GM19023 (cell line): ENCODE results near the gene IL10RA.
"Not testable (repeated sequence)": the region's sequence is repeated elsewhere in the genome, so short reads cannot be mapped to it uniquely, and the experiment has no call there.

Experiments
- ATAC-seq: cut with Tn5 transposase; IDR thresholded peaks from one replicate; pipeline ENCODE4 v1.9.1; 2021; ENCODE audit warnings: mild to moderate bottlenecking, moderate library complexity; ENCODE audit not compliant: unreplicated experiment

Gene IL10RA

DNA sequence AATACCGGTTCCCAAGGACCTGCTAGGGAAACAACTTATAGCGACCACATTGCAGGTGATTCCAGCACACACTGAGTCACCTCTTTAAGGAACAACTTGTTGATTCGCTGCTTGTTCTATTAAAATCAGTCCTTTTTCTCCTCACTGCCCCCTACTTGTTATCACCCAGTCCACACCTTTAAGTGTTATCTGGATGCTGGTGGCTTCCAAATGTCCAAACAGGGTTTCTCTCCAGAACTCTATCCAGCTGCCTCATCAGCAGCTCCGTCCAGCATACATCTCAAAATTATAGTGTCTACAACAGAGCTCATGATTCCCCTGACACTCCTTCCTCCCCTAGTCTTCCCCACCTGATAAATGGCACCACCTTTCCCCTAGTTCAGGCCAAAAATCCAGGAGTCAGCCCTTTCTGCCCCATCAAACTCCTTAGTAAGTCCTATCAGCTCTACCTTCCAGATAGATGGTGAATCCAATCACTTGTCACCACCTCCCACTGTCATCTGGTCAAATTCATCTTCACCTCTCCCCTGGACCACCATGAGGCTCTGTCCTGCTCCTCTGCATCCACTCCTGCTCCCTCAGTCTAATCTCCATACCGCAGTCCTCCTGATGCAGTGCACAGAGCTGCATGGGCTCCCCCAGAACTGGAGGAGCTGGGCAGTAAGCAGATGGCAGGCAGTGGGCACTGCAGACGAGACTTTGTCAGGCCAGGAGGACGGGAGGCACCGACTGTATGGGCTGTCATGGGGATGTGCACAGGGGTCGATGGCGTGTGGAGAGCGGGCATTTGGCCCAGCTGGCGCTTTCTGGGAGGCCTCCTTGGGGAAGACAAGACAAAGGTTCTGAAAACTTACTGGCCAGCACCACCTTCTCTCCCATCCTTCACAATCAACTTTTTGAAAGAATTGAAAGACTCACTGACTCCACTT is 19.3 kb downstream of the IL10RA start:
- ATAC-seq: no peak

GRCh38 chr11:118006153-118006534 is 19.9 kb downstream of the IL10RA start:
- ATAC-seq: no peak

DNA sequence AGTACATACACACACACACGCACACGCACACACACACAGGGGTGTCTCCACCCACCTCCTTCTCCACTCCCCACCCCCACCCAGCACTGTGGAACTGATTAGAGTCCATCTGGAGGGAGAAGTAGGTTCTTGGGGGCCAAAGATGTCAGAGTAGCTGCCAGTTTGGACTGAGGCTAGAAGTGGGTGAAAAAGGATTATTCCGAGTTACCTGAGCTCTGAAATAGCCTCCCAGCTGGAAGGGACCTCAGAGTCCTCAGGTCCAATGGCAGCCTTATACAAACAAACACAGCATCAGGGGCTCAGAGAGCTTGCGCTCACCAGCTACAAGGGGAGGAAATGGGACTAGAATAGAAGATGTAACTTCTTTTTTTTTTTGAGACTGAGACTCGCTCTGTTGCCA is 20.8 kb downstream of the IL10RA start:
- no peak for ATAC-seq

- not testable (repeated sequence) for ATAC-seq
These were observed 21.5 kb downstream of the IL10RA start for GRCh38 chr11:118007563-118008270.

GRCh38 chr11:118008271-118008911 is 22.2 kb downstream of the IL10RA start:
- ATAC-seq: no peak

GRCh38 chr11:118009864-118010737 is 23.9 kb downstream of the IL10RA start:
- no peak for ATAC-seq

GRCh38 chr11:118010738-118011461 is 24.7 kb downstream of the IL10RA start:
- peak; percentile 70 for ATAC-seq

DNA sequence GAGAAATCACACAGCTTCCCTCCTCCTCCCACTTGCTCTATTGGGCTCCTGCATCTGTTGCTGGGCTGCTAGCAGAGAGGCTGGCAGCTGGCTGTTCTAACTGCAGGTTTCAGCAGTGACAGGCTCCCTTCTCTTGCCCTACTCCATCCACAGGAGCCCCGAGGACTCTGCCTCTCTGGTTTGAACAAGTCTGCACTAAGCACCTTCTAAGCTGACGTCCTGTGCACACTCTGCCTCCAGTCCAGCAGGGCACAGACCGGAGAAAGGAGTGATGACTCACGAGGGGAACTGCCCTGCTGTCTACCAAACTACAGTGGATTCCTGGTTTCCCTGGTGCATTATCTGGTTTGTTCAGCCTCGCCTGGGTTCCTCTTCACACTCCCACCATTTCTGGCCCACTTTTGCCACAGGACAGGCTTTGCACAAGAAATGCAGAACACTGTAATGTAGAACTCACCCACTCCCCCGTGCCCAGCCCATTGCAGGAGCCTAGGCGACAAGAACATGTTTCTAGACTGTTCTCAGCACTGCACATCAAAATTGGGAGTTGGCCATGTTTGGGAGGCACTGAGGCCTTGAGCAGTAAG is 26.0 kb downstream of the IL10RA start:
- no peak for ATAC-seq

GRCh38 chr11:118014022-118014421 is 27.8 kb downstream of the IL10RA start:
- no peak for ATAC-seq

GRCh38 chr11:118015385-118015841 is 29.2 kb downstream of the IL10RA start:
- no peak for ATAC-seq

- ATAC-seq: no peak
These were observed 29.9 kb downstream of the IL10RA start for GRCh38 chr11:118016104-118016503.

- ATAC-seq: no peak
These were observed 30.9 kb downstream of the IL10RA start for GRCh38 chr11:118017111-118017510.

GRCh38 chr11:118017631-118018315 is 31.6 kb downstream of the IL10RA start:
- ATAC-seq: no peak

GRCh38 chr11:118018401-118018800 is 32.2 kb downstream of the IL10RA start:
- ATAC-seq: no peak

DNA sequence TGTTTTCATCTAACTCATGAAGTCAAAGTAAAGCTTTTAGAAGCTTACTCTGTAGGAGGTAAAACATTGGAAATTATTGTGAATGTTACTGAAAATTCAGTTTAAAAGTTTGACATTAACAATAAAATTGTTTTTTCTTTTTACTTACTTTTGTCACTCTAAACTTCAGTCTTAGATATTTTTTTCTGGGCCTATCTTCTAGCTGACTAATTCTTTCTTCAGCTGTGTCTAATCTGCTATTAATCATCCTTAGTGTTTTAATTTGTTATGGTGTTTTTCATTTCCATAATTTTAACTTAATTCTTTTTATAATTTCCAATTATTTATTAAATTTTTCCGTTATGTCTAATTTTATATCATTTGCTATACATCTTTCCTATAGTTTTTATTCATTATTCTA is 35.0 kb downstream of the IL10RA start:
- no peak for ATAC-seq

DNA sequence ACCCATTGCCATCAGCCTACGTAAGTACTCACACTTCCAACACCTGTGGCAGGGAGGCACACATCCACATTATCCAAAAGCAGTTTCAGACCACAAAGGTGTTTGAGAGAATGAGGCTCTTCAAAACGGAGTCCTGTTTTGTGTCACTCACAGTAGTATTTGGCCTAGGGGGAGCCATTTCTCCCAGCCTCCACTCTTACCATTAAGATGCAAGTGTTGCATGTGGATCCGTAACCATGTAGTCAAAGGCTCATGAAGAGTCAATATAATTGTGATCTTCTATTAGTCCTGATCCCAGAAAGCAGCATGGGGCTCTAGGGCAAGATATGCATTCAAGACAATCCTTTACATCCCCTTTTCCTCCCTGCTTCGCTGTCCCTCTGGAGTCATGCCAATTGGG is 41.5 kb downstream of the IL10RA start:
- no peak for ATAC-seq

DNA sequence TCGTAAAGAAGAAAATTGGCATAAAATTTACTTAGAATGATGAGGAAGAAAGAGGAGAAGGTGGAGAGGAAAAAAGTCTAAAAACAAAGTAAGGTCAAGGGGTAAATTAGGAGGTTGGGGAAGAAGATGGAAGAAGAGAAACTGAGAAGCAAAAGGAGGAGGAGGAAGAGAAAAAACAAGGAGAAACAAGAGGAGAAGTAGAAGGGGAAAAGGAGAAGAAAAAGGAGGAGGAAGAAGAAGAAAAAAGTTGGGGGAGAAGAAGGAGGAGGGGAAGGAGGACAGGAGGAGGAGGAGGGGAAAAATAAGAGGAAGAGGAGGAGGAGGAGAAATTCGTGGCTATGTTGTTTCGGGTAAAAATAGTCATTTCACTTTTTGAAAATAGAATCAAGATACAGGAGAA is 42.4 kb downstream of the IL10RA start:
- no peak for ATAC-seq

- ATAC-seq: no peak
These were observed 47.2 kb downstream of the IL10RA start for GRCh38 chr11:118033443-118033842.

DNA sequence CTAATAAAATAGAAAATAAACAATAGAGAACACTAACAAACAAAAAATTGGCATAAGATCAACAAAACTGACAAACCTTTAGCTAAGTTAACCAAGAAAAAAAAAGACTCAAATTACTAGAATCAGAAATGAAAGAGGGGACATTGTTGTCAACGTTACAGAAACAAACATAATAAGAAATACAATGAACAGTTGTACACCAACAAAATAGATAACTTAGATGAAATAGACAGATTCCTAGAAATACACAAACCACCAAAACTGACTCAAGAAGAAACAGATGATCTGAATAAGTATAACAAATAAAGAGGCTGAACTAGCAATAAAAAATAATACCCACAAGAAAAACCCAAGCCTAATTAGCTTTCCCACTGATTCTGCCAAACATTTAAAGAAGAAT is 55.9 kb downstream of the IL10RA start:
- no peak for ATAC-seq
